ENCODE data around the gene PAX9. TPM values are rescaled to one million over a fixed set of nuclear protein-coding genes. Genes with fewer than 3 reads are reported as not detected.

PAX9 gene
- total and polyA plus RNA-seq, 9 of the 15 experiments (the other 6 are each of a cell fraction or from before 2014, with no cell fraction given): 0.87 to 2.4 (median 1.3) TPM

DNA sequence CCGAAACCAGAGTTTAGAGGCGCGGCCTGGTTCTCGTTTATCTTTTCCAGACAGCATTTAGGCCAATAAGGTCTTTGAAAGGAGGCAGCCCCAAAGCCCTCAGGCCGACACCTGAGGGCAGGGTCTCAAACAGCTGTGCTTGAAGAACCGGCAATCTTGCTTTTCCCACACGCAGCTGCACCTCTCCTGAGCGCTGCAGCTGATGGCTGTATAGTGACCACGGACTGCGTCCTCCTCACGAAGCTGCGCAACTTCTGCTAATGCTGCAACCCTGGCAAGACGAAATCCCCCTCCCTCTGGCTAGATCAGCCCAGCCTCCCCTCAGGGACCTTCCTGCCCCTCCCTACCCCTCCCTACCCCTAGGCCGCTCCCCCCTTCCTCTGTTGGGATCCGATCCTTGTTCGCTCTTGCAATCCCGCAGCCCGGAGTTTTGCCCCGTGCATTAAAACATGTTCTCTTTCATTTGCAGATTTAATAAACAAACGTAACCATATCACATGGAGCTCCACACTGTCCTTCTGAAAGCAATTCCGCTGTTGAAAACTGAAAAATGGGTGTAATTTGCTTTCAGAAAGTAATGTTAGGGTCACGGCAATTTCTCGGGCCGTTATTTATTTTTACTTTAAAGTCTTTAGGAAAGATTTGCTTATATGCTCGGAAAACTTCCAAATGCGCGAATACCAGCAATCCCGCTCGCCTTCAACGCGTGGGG lies 4.8 kb upstream of the PAX9 start:
- FAIRE-seq (no peak), ATAC-seq (no peak), DNase-seq (ENCODE audit: extremely low read depth in 1 of 4, low spot score in 3 of 4) (no peak)
- POLR2A ChIA-PET: no interaction called here
- WGBS (ENCODE audit: insufficient coverage, low coverage, missing lambda C conversion rate): 67% methylated on average over 20 of the region's 31 CpGs
- H3K9me1 ChIP-seq (ENCODE audit: control insufficient read depth, insufficient read depth, low read length): no peaks in the 10 kb centered on the region
- no peaks in the 10 kb centered on the region; the same call in 1 of the 2 replicates for H3K9me3 ChIP-seq (replicated peaks; ENCODE audit: control insufficient read depth, insufficient read depth, low read depth, low read length)
- H3K27me3 ChIP-seq (ENCODE audit: control insufficient read depth in 2 of 2, insufficient read depth in 2 of 2, low read length in 2 of 2): no peaks in the 10 kb centered on the region; a peak in 2 of 5 replicates
- TF ChIP-seq ELF2 (CRISPR knock-in tag; IDR thresholded peaks at IDR 0.05) (no peak), U2AF1 (optimal IDR thresholded peaks at IDR 0.05; ENCODE audit: low read depth, low read length) (no peak)
- CTCF ChIA-PET (ENCODE audit: low intra/inter-chr PET ratio): no interaction called here
- no peak overlapping the region for H2AFZ ChIP-seq (ENCODE audit: low read depth, low read length)
- peaks cover 0 to 11% of the 10 kb centered on the region in 2 experiments; a peak in 2 of 5 replicates for H3K4me1 ChIP-seq (replicated peaks in 1 of 2; ENCODE audit: control insufficient read depth in 2 of 2, insufficient read depth in 2 of 2, low read length in 2 of 2)
- BruUV-seq (replicated peaks): no TSS peak
- no peaks in the 10 kb centered on the region for H3K79me2 ChIP-seq (ENCODE audit: control insufficient read depth, insufficient read depth, low read length)
- intact Hi-C loops (cut with micrococcal nuclease): no loop called here
- in situ Hi-C loops (cut with MboI): no loop called here
- H4K20me1 ChIP-seq (replicated peaks; ENCODE audit: control insufficient read depth, insufficient read depth, low read length): no peaks in the 10 kb centered on the region
- H3K4me3 ChIP-seq: no peak overlapping the region
- H3K4me2 ChIP-seq (ENCODE audit: insufficient read depth, low read length): no peak overlapping the region
- H3K36me3 ChIP-seq (ENCODE audit: control insufficient read depth, insufficient read depth, low read length): no peaks in the 10 kb centered on the region
- H3K27ac ChIP-seq (ENCODE audit: extremely low read depth, low read depth, low read length): no peak overlapping the region
- H3K9ac ChIP-seq (ENCODE audit: insufficient read depth in 1 of 2, low read depth in 2 of 2, low read length in 2 of 2): no peak overlapping the region

DNA sequence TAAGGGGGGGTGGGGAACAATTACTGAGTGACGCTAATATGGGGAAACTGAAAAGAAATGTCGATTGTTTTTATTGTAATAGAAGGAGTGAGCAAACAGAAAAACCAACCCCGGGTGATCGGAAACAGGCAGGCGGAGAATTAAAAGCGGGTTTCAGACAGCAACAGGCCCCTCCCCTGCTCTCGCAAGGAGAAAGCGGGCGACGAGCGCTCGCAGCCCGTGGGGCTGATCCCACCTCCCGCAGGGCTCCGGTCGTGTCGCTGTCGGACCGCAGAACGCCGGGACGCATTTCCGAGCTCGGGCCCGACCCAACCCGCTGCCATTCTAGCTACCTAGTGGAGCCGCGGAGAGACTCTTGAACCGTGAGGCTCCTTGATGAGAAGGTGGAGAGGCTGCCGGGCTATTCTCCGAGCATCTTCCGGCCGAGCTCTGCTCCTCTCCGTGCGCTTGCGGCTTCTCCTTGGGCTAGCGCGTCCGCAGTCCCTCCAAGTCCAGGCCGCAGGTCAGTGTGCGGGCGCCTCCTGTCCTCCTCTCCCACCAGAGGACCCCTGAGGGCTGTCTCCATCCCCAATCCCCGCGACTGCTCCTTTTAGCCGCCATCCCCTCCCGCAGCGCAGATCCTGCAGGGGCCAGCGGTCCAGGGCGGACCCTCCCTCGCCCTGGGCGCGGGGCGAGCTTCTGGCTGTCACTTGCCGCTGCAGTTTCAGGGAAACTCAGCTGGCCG lies 4.1 kb upstream of the PAX9 start:
- H3K27me3 ChIP-seq (ENCODE audit: control insufficient read depth in 2 of 2, insufficient read depth in 2 of 2, low read length in 2 of 2): no peaks in the 10 kb centered on the region; a peak in 2 of 5 replicates

More for the DNA sequence above, 4.1 kb upstream of the PAX9 start:
- no peak overlapping the region for H3K4me2 ChIP-seq (ENCODE audit: insufficient read depth, low read length)
- H3K36me3 ChIP-seq (ENCODE audit: control insufficient read depth, insufficient read depth, low read length): no peaks in the 10 kb centered on the region
- FAIRE-seq (no peak), DNase-seq (ENCODE audit: extremely low read depth in 1 of 4, low spot score in 3 of 4) (no peak), ATAC-seq (no peak)
- ChIA-PET CTCF (ENCODE audit: low intra/inter-chr PET ratio) (no interaction called here), POLR2A (interaction anchor here (0.6 kb wide), 1 partner anchor 106 kb away, joined by 3 read pairs; no protein-coding TSS in a partner anchor)
- no peak overlapping the region for H3K27ac ChIP-seq (ENCODE audit: extremely low read depth, low read depth, low read length)
- no peaks in the 10 kb centered on the region for H4K20me1 ChIP-seq (replicated peaks; ENCODE audit: control insufficient read depth, insufficient read depth, low read length)
- H3K4me3 ChIP-seq: no peak overlapping the region
- intact Hi-C loops (cut with micrococcal nuclease) (no loop called here), in situ Hi-C loops (cut with MboI) (no loop called here)
- TF ChIP-seq GABPA (tag; conservative IDR thresholded peaks at IDR 0.05; ENCODE audit: low read depth) (no peak), ZZZ3 (IDR thresholded peaks at IDR 0.05) (no peak), PHF21A (IDR thresholded peaks at IDR 0.05; ENCODE audit: borderline replicate concordance, low read depth) (no peak)
- TF ChIP-seq, protein P1, sequence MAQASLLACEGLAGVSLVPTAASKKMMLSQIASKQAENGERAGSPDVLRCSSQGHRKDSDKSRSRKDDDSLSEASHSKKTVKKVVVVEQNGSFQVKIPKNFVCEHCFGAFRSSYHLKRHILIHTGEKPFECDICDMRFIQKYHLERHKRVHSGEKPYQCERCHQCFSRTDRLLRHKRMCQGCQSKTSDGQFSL (CRISPR knock-in tag; IDR thresholded peaks at IDR 0.05): no peak
- TF ChIP-seq, protein P1 (tag; IDR thresholded peaks at IDR 0.05): no peak
- peaks cover 0 to 13% of the 10 kb centered on the region in 2 experiments; a peak in 2 of 5 replicates for H3K4me1 ChIP-seq (replicated peaks in 1 of 2; ENCODE audit: control insufficient read depth in 2 of 2, insufficient read depth in 2 of 2, low read length in 2 of 2)
- no TSS peak for BruUV-seq (replicated peaks)
- 83% methylated on average over 21 of the region's 55 CpGs for WGBS (ENCODE audit: insufficient coverage, low coverage, missing lambda C conversion rate)
- no peaks in the 10 kb centered on the region for H3K9me1 ChIP-seq (ENCODE audit: control insufficient read depth, insufficient read depth, low read length)
- H2AFZ ChIP-seq (ENCODE audit: low read depth, low read length): no peak overlapping the region
- H3K79me2 ChIP-seq (ENCODE audit: control insufficient read depth, insufficient read depth, low read length): peaks cover 2% of the 10 kb centered on the region; the same call in 2 of the 3 replicates
- H3K9me3 ChIP-seq (replicated peaks; ENCODE audit: control insufficient read depth, insufficient read depth, low read depth, low read length): no peaks in the 10 kb centered on the region; the same call in 1 of the 2 replicates
- H3K9ac ChIP-seq (ENCODE audit: insufficient read depth in 1 of 2, low read depth in 2 of 2, low read length in 2 of 2): no peak overlapping the region

All from K562 (cell line).